Measurements from ENCODE around the gene CELF2.

GRCh38 chr10:11074536-11075267, 57.0 kb downstream of the CELF2 start:
- TF ChIP-seq, protein P1, sequence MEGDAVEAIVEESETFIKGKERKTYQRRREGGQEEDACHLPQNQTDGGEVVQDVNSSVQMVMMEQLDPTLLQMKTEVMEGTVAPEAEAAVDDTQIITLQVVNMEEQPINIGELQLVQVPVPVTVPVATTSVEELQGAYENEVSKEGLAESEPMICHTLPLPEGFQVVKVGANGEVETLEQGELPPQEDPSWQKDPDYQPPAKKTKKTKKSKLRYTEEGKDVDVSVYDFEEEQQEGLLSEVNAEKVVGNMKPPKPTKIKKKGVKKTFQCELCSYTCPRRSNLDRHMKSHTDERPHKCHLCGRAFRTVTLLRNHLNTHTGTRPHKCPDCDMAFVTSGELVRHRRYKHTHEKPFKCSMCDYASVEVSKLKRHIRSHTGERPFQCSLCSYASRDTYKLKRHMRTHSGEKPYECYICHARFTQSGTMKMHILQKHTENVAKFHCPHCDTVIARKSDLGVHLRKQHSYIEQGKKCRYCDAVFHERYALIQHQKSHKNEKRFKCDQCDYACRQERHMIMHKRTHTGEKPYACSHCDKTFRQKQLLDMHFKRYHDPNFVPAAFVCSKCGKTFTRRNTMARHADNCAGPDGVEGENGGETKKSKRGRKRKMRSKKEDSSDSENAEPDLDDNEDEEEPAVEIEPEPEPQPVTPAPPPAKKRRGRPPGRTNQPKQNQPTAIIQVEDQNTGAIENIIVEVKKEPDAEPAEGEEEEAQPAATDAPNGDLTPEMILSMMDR (IDR thresholded peaks at IDR 0.05 in 8 of 11, conservative IDR thresholded peaks at IDR 0.05 in 3 of 11): no peak
- TF ChIP-seq POLR2AphosphoS5 (IDR thresholded peaks at IDR 0.05) (no peak), POLR2A (IDR thresholded peaks at IDR 0.05) (no peak)

All from spleen (tissue), 7 donors.